ENCODE measurements around the gene ANKS6. TPM values are rescaled to one million over a fixed set of nuclear protein-coding genes. Genes with fewer than 3 reads are reported as not detected.

Gene ANKS6
- total RNA-seq, 1 donor from 2014 or later: 23.8 TPM

DNA sequence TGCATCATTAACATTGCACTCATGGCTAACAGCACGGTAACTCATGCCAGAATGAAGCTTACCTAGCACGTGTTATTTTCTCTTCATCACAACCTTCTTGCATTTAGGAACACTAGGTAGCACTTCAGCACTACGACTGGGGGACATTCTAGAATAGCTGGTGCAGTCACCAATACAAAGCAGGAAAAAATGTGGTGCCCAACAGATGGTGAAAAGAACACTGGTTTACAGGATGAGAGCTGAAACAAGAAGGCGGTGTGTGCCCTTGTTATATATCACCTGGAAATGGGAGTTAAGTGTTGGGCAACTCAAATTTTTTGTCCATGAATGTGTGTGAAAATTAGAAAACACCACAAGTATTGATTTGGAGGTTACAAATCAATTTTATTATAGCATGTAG, 41.2 kb upstream of the ANKS6 start:
- TF ChIP-seq, protein P1, sequence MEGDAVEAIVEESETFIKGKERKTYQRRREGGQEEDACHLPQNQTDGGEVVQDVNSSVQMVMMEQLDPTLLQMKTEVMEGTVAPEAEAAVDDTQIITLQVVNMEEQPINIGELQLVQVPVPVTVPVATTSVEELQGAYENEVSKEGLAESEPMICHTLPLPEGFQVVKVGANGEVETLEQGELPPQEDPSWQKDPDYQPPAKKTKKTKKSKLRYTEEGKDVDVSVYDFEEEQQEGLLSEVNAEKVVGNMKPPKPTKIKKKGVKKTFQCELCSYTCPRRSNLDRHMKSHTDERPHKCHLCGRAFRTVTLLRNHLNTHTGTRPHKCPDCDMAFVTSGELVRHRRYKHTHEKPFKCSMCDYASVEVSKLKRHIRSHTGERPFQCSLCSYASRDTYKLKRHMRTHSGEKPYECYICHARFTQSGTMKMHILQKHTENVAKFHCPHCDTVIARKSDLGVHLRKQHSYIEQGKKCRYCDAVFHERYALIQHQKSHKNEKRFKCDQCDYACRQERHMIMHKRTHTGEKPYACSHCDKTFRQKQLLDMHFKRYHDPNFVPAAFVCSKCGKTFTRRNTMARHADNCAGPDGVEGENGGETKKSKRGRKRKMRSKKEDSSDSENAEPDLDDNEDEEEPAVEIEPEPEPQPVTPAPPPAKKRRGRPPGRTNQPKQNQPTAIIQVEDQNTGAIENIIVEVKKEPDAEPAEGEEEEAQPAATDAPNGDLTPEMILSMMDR (conservative IDR thresholded peaks at IDR 0.05; ENCODE audit: low read depth, low read length): no peak

DNA sequence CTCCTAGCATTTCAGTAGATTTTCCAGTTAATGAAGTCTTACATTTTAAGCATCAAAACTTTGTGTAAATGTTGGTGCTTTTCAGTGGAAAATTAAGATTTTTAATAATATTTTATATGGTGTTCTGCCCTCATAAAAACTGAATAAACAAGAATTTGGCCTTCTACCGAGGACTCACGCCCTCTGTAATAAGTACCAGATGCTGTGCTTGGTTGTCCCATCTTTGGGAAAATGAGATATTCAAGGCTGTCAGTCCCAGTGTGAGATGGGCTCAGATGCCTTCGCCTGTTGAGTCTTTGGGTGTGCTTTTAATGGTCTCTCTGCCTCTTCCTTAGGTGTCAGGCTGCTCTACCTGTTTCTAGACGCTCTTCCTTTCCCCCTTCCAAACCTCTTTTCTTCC, 39.9 kb upstream of the ANKS6 start:
- no peak for DNase-seq (ENCODE audit: low read depth)
- H3K4me3 ChIP-seq (ENCODE audit: low read depth, low read length): no peak overlapping the region
- TF ChIP-seq, protein P1 (conservative IDR thresholded peaks at IDR 0.05; ENCODE audit: low read depth, low read length): no peak

More for the DNA sequence above, 41.2 kb upstream of the ANKS6 start:
- DNase-seq (ENCODE audit: low read depth): no peak
- no peak overlapping the region for H3K4me3 ChIP-seq (ENCODE audit: low read depth, low read length)

DNA sequence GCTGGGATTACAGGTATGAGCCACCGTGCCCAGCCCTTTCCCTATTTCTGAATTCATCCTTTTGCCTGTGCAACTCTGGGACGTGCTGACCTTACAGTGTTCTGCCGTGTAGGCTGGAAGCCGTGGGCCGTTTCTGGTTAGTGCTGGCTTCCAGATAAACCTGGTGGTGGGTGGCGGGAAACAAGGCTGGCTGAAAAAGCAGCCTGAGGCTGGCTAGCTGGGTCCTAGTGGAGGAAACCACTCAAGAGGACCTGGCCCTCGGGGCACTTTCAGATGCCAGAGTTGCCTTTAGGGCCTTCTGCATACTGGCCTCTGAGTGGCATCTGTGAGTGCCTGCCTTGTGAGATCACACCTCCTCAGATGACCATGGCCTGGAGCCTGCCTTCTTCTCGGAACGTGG, 38.0 kb upstream of the ANKS6 start:
- TF ChIP-seq, protein P1 (conservative IDR thresholded peaks at IDR 0.05; ENCODE audit: low read depth, low read length): no peak
- DNase-seq (ENCODE audit: low read depth): no peak

DNA sequence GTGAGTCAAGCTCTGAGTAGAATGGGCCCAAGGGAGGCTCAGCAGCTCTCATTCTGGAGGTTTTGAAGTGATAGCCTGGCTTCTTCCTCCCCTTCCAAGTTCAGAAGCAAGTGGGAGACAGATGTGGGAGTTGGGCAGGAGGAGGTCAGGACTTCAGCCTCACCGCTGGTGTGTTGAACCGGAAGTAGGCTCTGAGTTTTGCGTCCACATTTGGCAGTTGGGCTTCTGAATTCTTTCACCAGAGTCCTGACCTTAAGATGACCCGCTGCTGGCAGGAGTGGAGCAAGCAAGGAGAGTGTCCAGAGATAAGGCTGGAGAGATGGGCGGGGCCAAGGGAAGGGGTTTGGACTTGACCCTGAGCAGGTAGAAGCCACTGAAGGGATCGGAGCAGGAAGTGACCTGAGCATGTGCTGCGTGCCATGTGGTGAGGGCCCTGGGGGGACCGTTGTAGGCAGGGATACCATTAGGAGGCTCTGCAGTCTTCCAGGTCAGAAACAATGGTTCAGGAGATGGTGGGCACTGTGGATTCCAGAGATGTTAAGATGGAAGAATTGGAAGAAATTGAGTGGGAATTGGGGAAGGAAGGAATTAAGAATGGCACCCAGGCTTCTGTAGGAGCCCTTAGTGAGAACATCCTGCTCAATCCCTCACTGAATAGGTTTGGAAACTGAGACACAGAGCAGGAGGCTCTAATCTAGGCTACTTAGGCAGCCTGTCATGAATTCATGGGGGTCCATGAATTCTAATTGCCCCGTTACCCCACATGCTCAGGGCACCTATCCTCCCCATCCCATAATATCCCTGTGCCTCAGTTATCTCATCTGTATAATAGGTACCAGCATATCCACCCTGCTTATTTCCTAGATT, 37.0 kb upstream of the ANKS6 start:
- no peak for DNase-seq (ENCODE audit: low read depth)
- no peak overlapping the region for H3K4me3 ChIP-seq (ENCODE audit: low read depth, low read length)
- TF ChIP-seq, protein P1 (conservative IDR thresholded peaks at IDR 0.05; ENCODE audit: low read depth, low read length): no peak

More for the DNA sequence above, 38.0 kb upstream of the ANKS6 start:
- no peak overlapping the region for H3K4me3 ChIP-seq (ENCODE audit: low read depth, low read length)

DNA sequence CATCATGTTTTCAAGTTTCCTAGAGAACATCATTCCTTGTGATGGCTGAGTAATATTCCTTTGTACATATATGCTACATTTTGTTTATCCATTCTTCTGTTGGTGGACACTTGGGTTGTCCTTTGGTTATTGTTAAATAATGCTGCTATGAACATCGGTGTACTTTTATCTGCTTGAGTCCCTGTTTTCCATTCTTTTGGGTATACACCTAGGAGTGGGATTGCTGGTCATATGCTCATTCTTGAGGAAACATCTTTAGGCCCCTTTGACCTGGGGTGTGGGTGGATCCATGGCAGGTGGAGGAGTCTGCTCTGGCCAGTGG, 36.4 kb upstream of the ANKS6 start:
- H3K4me3 ChIP-seq (ENCODE audit: low read depth, low read length): no peak overlapping the region
- TF ChIP-seq, protein P1 (conservative IDR thresholded peaks at IDR 0.05; ENCODE audit: low read depth, low read length): no peak
- DNase-seq (ENCODE audit: low read depth): no peak

DNA sequence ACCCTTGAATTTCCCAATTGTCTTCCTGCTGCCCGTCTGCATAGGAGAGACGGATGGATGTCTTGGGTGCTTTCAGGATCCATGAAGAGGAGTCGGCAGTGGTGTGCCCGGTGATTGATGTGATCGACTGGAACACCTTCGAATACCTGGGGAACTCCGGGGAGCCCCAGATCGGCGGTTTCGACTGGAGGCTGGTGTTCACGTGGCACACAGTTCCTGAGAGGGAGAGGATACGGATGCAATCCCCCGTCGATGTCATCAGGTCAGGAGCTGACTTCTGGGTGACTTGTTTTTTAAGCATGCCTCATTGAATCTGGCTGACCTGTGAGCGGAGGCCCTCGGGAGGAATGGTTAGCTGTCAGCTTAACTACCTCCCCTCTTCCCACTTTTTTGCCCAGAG, 35.3 kb upstream of the ANKS6 start:
- DNase-seq (ENCODE audit: low read depth): no peak
- TF ChIP-seq, protein P1 (conservative IDR thresholded peaks at IDR 0.05; ENCODE audit: low read depth, low read length): no peak
- H3K4me3 ChIP-seq (ENCODE audit: low read depth, low read length): no peak overlapping the region

DNA sequence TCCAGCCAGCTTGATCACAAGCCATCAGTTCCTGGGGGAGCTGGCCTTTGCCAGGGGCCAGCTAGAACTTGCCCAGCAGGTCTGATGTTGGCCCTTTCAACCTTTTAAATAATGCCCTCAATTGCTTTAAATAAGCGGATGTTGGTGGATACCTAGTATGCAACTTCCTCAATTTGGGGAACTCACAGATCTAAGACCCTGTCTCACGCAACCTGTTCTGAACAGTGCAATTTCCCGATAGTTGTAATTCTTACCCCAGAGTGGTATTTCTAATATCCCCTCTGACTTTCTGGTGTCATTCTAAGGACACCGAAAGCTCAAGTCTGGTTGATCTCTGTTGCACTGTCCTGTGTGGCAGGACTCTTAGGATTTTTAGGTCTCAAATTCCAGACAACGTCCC, 34.2 kb upstream of the ANKS6 start:
- H3K4me3 ChIP-seq (ENCODE audit: low read depth, low read length): no peak overlapping the region
- TF ChIP-seq, protein P1 (conservative IDR thresholded peaks at IDR 0.05; ENCODE audit: low read depth, low read length): no peak
- no peak for DNase-seq (ENCODE audit: low read depth)
